ENCODE data around the gene USP10. TPM values are rescaled to one million over a fixed set of nuclear protein-coding genes. Genes with fewer than 3 reads are reported as not detected.

The USP10 gene
- total RNA-seq, 1 experiment from 2014 or later: 50.4 TPM

GRCh38 chr16:84741340-84741830 is 41.6 kb downstream of the USP10 start:
- POLR2A ChIA-PET (ENCODE audit: unreplicated experiment): no interaction called here
- TF ChIP-seq EZH2 (IDR thresholded peaks at IDR 0.05; ENCODE audit: low read length, unreplicated experiment) (no peak), EZH2phosphoT487 (IDR thresholded peaks at IDR 0.05; ENCODE audit: borderline replicate concordance, low read length) (no peak), CTCF (conservative IDR thresholded peaks at IDR 0.05; ENCODE audit: low read depth, low read length) (no peak)
- CTCF ChIA-PET: no interaction called here
- Histone ChIP-seq H3K4me2 (ENCODE audit: low read length) (no peak overlapping the region), H3K9me2 (replicated peaks; ENCODE audit: low read length) (no peaks in the 10 kb centered on the region), H3K27me3 (ENCODE audit: low read length) (no peaks in the 10 kb centered on the region), H3K9ac (ENCODE audit: low read length) (no peak overlapping the region), H3K36me3 (ENCODE audit: low read depth, low read length) (peaks cover 36% of the 10 kb centered on the region), H3K4me1 (ENCODE audit: insufficient read depth, low read length) (peaks cover 39% of the 10 kb centered on the region), H3K27ac (ENCODE audit: low read length) (no peak overlapping the region; the same call in 1 of the 2 replicates), H2AFZ (ENCODE audit: low read length) (no peak overlapping the region), H3F3A (ENCODE audit: low read length, unreplicated experiment) (peaks cover 6% of the 10 kb centered on the region), H4K20me1 (ENCODE audit: low read length) (peaks cover 27% of the 10 kb centered on the region), H3K9me3 (ENCODE audit: low read length) (no peaks in the 10 kb centered on the region), H3K79me2 (ENCODE audit: low read length) (peaks cover 94% of the 10 kb centered on the region), H3K4me3 (ENCODE audit: low read length) (no peak overlapping the region)
- peak; percentile 33 for DNase-seq
- intact Hi-C loops (cut with micrococcal nuclease): no loop called here
- no TSS peak for BruUV-seq (replicated peaks)
- ATAC-seq: no peak

GRCh38 chr16:84742641-84743092 is 42.9 kb downstream of the USP10 start:
- no peaks in the 10 kb centered on the region for H3K27me3 ChIP-seq (ENCODE audit: low read length)
- H4K20me1 ChIP-seq (ENCODE audit: low read length): peaks cover 25% of the 10 kb centered on the region
- no peak overlapping the region for H3K9ac ChIP-seq (ENCODE audit: low read length)
- ATAC-seq (no peak), DNase-seq (no peak)
- H3K4me2 ChIP-seq (ENCODE audit: low read length): no peak overlapping the region
- no peaks in the 10 kb centered on the region for H3K9me3 ChIP-seq (ENCODE audit: low read length)
- H3K4me3 ChIP-seq (ENCODE audit: low read length): no peak overlapping the region
- CTCF ChIA-PET: no interaction called here
- peaks cover 31% of the 10 kb centered on the region for H3K4me1 ChIP-seq (ENCODE audit: insufficient read depth, low read length)
- H3K79me2 ChIP-seq (ENCODE audit: low read length): peaks cover 94% of the 10 kb centered on the region
- no peak overlapping the region for H2AFZ ChIP-seq (ENCODE audit: low read length)
- POLR2A ChIA-PET (ENCODE audit: unreplicated experiment): no interaction called here
- H3K36me3 ChIP-seq (ENCODE audit: low read depth, low read length): peaks cover 29% of the 10 kb centered on the region
- H3K27ac ChIP-seq (ENCODE audit: low read length): no peak overlapping the region
- intact Hi-C loops (cut with micrococcal nuclease): no loop called here
- H3F3A ChIP-seq (ENCODE audit: low read length, unreplicated experiment): peaks cover 6% of the 10 kb centered on the region
- BruUV-seq (replicated peaks): no TSS peak
- no peak for TF ChIP-seq CTCF (conservative IDR thresholded peaks at IDR 0.05; ENCODE audit: low read depth, low read length)
- no peak for TF ChIP-seq EZH2 (IDR thresholded peaks at IDR 0.05; ENCODE audit: low read length, unreplicated experiment)
- TF ChIP-seq EZH2phosphoT487 (IDR thresholded peaks at IDR 0.05; ENCODE audit: borderline replicate concordance, low read length): no peak
- no peaks in the 10 kb centered on the region for H3K9me2 ChIP-seq (replicated peaks; ENCODE audit: low read length)

- ATAC-seq (no peak), DNase-seq (no peak)
- Histone ChIP-seq H3K9me3 (ENCODE audit: low read length) (no peaks in the 10 kb centered on the region), H3K9me2 (replicated peaks; ENCODE audit: low read length) (no peaks in the 10 kb centered on the region), H3K79me2 (ENCODE audit: low read length) (peaks cover 95% of the 10 kb centered on the region), H4K20me1 (ENCODE audit: low read length) (peaks cover 14% of the 10 kb centered on the region; the same call in 1 of the 2 replicates), H3F3A (ENCODE audit: low read length, unreplicated experiment) (no peaks in the 10 kb centered on the region), H3K9ac (ENCODE audit: low read length) (no peak overlapping the region), H3K27ac (ENCODE audit: low read length) (no peak overlapping the region), H3K4me3 (ENCODE audit: low read length) (no peak overlapping the region), H3K36me3 (ENCODE audit: low read depth, low read length) (peaks cover 17% of the 10 kb centered on the region), H2AFZ (ENCODE audit: low read length) (no peak overlapping the region), H3K4me2 (ENCODE audit: low read length) (no peak overlapping the region), H3K27me3 (ENCODE audit: low read length) (no peaks in the 10 kb centered on the region), H3K4me1 (ENCODE audit: insufficient read depth, low read length) (peaks cover 4% of the 10 kb centered on the region; the same call in 1 of the 2 replicates)
- TF ChIP-seq EZH2 (IDR thresholded peaks at IDR 0.05; ENCODE audit: low read length, unreplicated experiment) (no peak), EZH2phosphoT487 (IDR thresholded peaks at IDR 0.05; ENCODE audit: borderline replicate concordance, low read length) (no peak), CTCF (conservative IDR thresholded peaks at IDR 0.05; ENCODE audit: low read depth, low read length) (no peak)
- CTCF ChIA-PET: no interaction called here
- POLR2A ChIA-PET (ENCODE audit: unreplicated experiment): no interaction called here
- BruUV-seq (replicated peaks): no TSS peak
- intact Hi-C loops (cut with micrococcal nuclease): no loop called here
Measured at GRCh38 chr16:84746231-84746630, 46.4 kb downstream of the USP10 start.

Measured in PC-3 (cell line).